T-cell (primary cell): ENCODE data around the gene WSB1. TPM values are rescaled to one million over a fixed set of nuclear protein-coding genes. Genes with fewer than 3 reads are reported as not detected.

Experiments
- ATAC-seq, 4 experiments: fragments of 200-7000 bp in 3 of 4; fragments of 150-1000 bp in 1 of 4; cut with Tn5 transposase; replicated peaks in 1 of 4; 1 replicate in 3 of 4; 2 replicates in 1 of 4; pipeline ENCODE4 v1.10.0; 2021; ENCODE audit warnings: moderate library complexity in 3 of 4, mild to moderate bottlenecking in 2 of 4, moderate number of reproducible peaks in 1 of 4
- CTCF ChIA-PET, 2 donors: fragments of 300-600 bp; sonication (Branson Sonifier 250); formaldehyde crosslinking; loops; one replicate each; lab custom pipeline; 2022; ENCODE audit warnings: antibody characterized with exemption in 2 of 2; lab: Charles Lee
- POLR2A ChIA-PET, 2 donors: fragments of 300-600 bp; sonication (Branson Sonifier 250); formaldehyde crosslinking; loops; one replicate each; lab custom pipeline; 2022; ENCODE audit warnings: antibody characterized with exemption in 2 of 2; lab: Charles Lee
- DNase-seq, 35 experiments: peaks; one replicate each; pipeline versions ENCODE4 v3.0.0 to v3.0.0-alpha.2; 2013 to 2023
- H3K27ac ChIP-seq: one replicate; pipeline ENCODE4 v1.5.1; 2013; ENCODE audit warnings: low read length
- H3K27me3 ChIP-seq, 2 experiments: replicated peaks in 1 of 2; 1 replicate in 1 of 2; 2 replicates in 1 of 2; pipeline versions ENCODE4 v1.6.1 to v1.7.0; 2013; ENCODE audit warnings: low read length in 1 of 2, mixed read lengths in 1 of 2; ENCODE audit not compliant: control insufficient read depth in 2 of 2, insufficient read depth in 2 of 2; ENCODE audit errors: extremely low read depth in 1 of 2
- H3K36me3 ChIP-seq, 2 donors: 1 replicate in 1 of 2; 2 replicates in 1 of 2; pipeline versions ENCODE4 v1.6.1 to v1.7.0; 2013; ENCODE audit warnings: low read length in 1 of 2; ENCODE audit not compliant: control insufficient read depth in 2 of 2, insufficient read depth in 1 of 2; ENCODE audit errors: extremely low read depth in 1 of 2
- H3K4me1 ChIP-seq, 2 experiments: 1 replicate in 1 of 2; 2 replicates in 1 of 2; pipeline versions ENCODE4 v1.6.1 to v1.7.0; 2013; ENCODE audit warnings: low read length in 2 of 2, mixed read lengths in 1 of 2; ENCODE audit not compliant: insufficient read depth in 2 of 2, control insufficient read depth in 1 of 2; ENCODE audit errors: extremely low read depth in 1 of 2
- H3K4me3 ChIP-seq, 2 donors: 1 replicate in 1 of 2; 2 replicates in 1 of 2; pipeline versions ENCODE4 v1.5.1 to v1.7.0; 2013; ENCODE audit warnings: mild to moderate bottlenecking in 2 of 2, low read length in 1 of 2, moderate library complexity in 1 of 2; ENCODE audit not compliant: control insufficient read depth in 1 of 2; ENCODE audit errors: extremely low read depth in 1 of 2
- H3K9me3 ChIP-seq: 2 replicates; pipeline ENCODE4 v1.7.0; 2013
- H3K27ac Mint-ChIP-seq, 2 donors: one replicate each; pipeline ENCODE4 v1.8.0; 2020 to 2021; ENCODE audit warnings: mild to moderate bottlenecking in 2 of 2, mixed read lengths in 2 of 2
- H3K27me3 Mint-ChIP-seq, 2 donors: one replicate each; pipeline ENCODE4 v1.8.0; 2021 to 2022; ENCODE audit warnings: mixed read lengths in 2 of 2
- H3K36me3 Mint-ChIP-seq: one replicate; pipeline ENCODE4 v1.8.0; 2021; ENCODE audit warnings: mixed read lengths
- H3K4me1 Mint-ChIP-seq, 3 donors: one replicate each; pipeline ENCODE4 v1.8.0; 2020 to 2022; ENCODE audit warnings: mixed read lengths in 3 of 3, mild to moderate bottlenecking in 1 of 3
- H3K4me3 Mint-ChIP-seq, 3 donors: one replicate each; pipeline ENCODE4 v1.8.0; 2020 to 2022; ENCODE audit warnings: mild to moderate bottlenecking in 3 of 3, mixed read lengths in 3 of 3, moderate library complexity in 3 of 3
- H3K9me3 Mint-ChIP-seq, 3 donors: one replicate each; pipeline ENCODE4 v1.8.0; 2020 to 2022; ENCODE audit warnings: mixed read lengths in 3 of 3
- WGBS: methylation state at CpG from one replicate; pipeline ENCODE4 v1.1.5; 2013; ENCODE audit warnings: missing lambda C conversion rate; ENCODE audit not compliant: insufficient coverage; 5-methylcytosine and 5-hydroxymethylcytosine counted together
- total RNA-seq, 35 experiments: library from RNA in 6 of 35; stranded (reverse) in 6 of 35; fragments of 120-200 nt in 1 of 35; gene quantifications; one replicate each; pipeline versions ENCODE4 v1.2.1 to v1.2.4 and lab custom pipeline; 2013 to 2026

The WSB1 gene
- total RNA-seq, 5 donors from 2014 or later (not counting 1 experiment from before 2014, with no cell fraction given): 103 to 142 (median 115) TPM

DNA sequence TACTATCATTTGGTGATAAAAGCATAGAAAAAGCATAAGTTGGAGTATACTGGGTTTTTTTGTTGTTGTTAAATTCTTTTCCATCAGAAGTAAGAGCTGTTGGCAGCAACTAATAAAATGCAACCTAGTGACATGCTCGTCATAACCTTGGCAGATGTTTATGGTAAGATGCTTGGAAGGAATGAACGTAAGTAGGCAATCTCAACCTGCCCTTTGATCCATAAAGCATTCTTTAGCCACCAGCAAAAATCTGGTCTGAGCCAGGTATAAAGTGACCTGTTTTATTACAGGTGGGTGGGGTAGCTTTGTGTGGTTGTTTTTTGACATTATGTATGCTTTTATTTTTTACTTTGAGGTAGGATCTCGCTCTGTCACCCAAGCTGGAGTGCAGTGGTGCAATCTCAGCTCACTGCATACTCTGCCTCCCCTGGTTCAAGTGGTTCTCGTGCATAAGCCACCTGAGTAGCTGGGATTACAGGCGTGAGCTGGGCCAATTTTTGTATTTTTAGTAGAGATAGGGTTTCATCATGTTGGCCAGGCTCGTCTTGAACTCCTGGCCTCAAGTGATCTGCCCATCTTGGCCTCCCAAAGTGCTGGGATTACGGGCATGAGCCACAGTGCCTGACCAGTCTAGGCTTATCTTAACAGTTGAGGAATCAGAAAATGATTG is 22.0 kb downstream of the WSB1 start:
- no peaks in the 10 kb centered on the region for H3K9me3 Mint-ChIP-seq
- POLR2A ChIA-PET: interaction anchor here in 1 of 2 donors (1.0 to 1.3 kb wide), 2 partner anchors 21 to 22 kb away, joined by 4 to 5 read pairs; partner anchors contain the start of gene WSB1
- H3K36me3 Mint-ChIP-seq: peaks cover 53% of the 10 kb centered on the region
- ATAC-seq (no peak), DNase-seq (no peak)
- H3K4me1 ChIP-seq: no peaks in the 10 kb centered on the region
- H3K4me3 Mint-ChIP-seq: no peak overlapping the region
- no peak overlapping the region for H3K27ac ChIP-seq
- 100% methylated on average over 2 of the region's 7 CpGs for WGBS
- no peaks in the 10 kb centered on the region for H3K27me3 Mint-ChIP-seq
- CTCF ChIA-PET: interaction anchor here in 1 of 2 donors (1.0 kb wide), 1 partner anchor 12 kb away, joined by 3 read pairs; no protein-coding TSS in a partner anchor
- no peaks in the 10 kb centered on the region for H3K4me1 Mint-ChIP-seq
- H3K27me3 ChIP-seq: no peaks in the 10 kb centered on the region
- peaks cover 8 to 53% of the 10 kb centered on the region in 2 donors for H3K36me3 ChIP-seq
- H3K4me3 ChIP-seq: no peak overlapping the region
- H3K27ac Mint-ChIP-seq: no peak overlapping the region
- H3K9me3 ChIP-seq: no peaks in the 10 kb centered on the region

DNA sequence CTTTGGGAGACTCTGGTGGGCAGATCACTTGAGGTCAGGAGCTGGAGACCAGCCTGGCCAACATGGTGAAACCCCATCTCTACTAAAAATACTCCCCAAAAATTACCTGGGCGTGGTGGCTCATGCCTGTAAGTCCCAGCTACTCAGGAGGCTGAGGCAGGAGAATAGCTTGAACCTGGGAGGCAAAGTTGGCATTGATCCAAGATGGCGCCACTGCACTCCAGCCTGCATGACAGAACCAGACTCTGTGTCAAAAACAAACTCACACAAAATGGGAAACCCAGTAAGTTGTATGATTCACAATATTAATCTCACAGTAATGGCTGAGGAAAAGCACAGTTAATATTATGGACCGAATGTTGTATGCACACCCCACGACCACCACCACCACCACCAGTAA is 24.3 kb downstream of the WSB1 start:
- CTCF ChIA-PET: no interaction called here

DNA sequence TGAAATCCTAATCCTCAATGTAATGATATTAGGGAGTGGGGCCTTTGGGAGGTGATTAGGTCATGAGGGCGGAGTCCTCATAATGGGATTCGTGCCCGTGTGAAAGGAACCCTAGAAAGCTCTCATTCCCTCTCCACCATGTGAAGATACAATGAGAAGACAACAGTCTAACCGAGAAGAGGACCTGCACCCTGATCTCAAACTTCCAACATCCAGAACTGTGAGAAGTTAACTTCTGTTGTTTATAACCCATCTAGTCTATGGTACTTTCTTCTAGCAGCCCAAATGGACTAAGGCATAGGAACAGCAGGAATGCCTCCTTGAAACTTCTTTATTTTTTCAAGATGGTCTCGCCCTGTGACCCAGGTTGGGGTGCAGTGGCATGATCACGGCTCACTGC is 24.7 kb downstream of the WSB1 start:
- no peaks in the 10 kb centered on the region for H3K9me3 Mint-ChIP-seq
- H3K36me3 ChIP-seq: peaks cover 8 to 30% of the 10 kb centered on the region in 2 donors
- peak overlapping the region in 1 of 2 donors; percentile 22 for H3K27ac Mint-ChIP-seq
- no peaks in the 10 kb centered on the region for H3K27me3 Mint-ChIP-seq
- no peak overlapping the region for H3K27ac ChIP-seq
- 100% methylated on average over 3 of the region's 6 CpGs for WGBS
- no peaks in the 10 kb centered on the region for H3K4me1 Mint-ChIP-seq
- H3K27me3 ChIP-seq: no peaks in the 10 kb centered on the region
- ChIA-PET POLR2A (no interaction called here), CTCF (interaction anchor here in 1 of 2 donors (1.6 kb wide), 1 partner anchor 15 kb away, joined by 4 read pairs; no protein-coding TSS in a partner anchor)
- no peaks in the 10 kb centered on the region for H3K4me1 ChIP-seq
- no peak overlapping the region for H3K4me3 Mint-ChIP-seq
- H3K4me3 ChIP-seq: no peak overlapping the region
- ATAC-seq (no peak), DNase-seq (no peak)
- H3K9me3 ChIP-seq: no peaks in the 10 kb centered on the region
- H3K36me3 Mint-ChIP-seq: peaks cover 34% of the 10 kb centered on the region

More for the DNA sequence above, 24.3 kb downstream of the WSB1 start:
- H3K36me3 Mint-ChIP-seq: peaks cover 35% of the 10 kb centered on the region
- no peak overlapping the region for H3K4me3 ChIP-seq
- no peaks in the 10 kb centered on the region for H3K27me3 ChIP-seq
- no peaks in the 10 kb centered on the region for H3K27me3 Mint-ChIP-seq
- H3K27ac Mint-ChIP-seq: no peak overlapping the region
- no peaks in the 10 kb centered on the region for H3K4me1 ChIP-seq
- ATAC-seq: no peak
- 100% methylated on average over 1 of the region's 4 CpGs for WGBS
- H3K9me3 Mint-ChIP-seq: no peaks in the 10 kb centered on the region
- peaks cover 8 to 34% of the 10 kb centered on the region in 2 donors for H3K36me3 ChIP-seq
- no peaks in the 10 kb centered on the region for H3K4me1 Mint-ChIP-seq
- H3K9me3 ChIP-seq: no peaks in the 10 kb centered on the region
- POLR2A ChIA-PET: interaction anchor here in 1 of 2 donors (0.6 kb wide), 1 partner anchor 1267 kb away, joined by 3 read pairs; no protein-coding TSS in a partner anchor
- no peak overlapping the region for H3K4me3 Mint-ChIP-seq
- H3K27ac ChIP-seq: no peak overlapping the region
- no peak for DNase-seq

DNA sequence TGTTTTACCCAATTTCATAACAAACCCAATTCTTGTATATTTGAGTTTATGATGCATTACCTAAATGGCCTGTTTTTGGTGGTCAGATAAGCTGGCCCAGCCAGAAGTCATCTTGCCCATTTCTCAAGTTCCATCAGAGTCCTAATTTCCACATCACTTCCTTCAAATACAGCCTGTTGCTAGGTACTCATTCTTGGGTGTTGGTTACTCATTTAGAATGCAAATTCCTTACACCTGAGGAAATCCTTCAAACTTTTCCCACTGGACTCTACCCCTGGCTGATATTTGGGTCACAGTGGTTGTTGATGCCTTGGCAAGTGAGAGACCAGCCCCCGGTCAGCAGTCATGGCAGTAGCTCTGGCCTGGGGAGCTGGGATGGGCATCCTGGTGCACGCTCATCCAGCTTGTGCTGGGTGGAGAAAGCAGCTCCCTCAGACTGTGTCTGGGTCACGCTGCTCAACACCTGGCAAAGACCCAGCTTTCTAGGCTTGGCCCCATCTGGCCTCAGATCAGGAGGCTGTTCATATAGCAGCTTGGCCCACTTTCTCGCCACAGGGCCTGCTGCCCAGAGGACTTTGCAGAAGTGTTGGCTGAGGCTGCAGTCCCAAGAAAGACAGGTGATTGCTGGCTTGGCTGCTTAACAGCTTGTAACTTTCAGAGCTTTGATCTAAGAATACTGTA is 25.8 kb downstream of the WSB1 start:
- peak overlapping the region in 1 of 2 donors; percentile 30 for H3K27ac Mint-ChIP-seq
- CTCF ChIA-PET: interaction anchor here in 1 of 2 donors (1.6 kb wide), 1 partner anchor 14 kb away, joined by 4 read pairs; no protein-coding TSS in a partner anchor
- peaks cover 8 to 22% of the 10 kb centered on the region in 2 donors for H3K36me3 ChIP-seq
- POLR2A ChIA-PET: interaction anchor here in 1 of 2 donors (0.6 kb wide), 1 partner anchor 25 kb away, joined by 4 read pairs; no protein-coding TSS in a partner anchor
- WGBS: 95% methylated on average over 3 of the region's 4 CpGs
- DNase-seq (no peak), ATAC-seq (no peak)
- no peaks in the 10 kb centered on the region for H3K27me3 Mint-ChIP-seq
- no peak overlapping the region for H3K27ac ChIP-seq
- H3K9me3 Mint-ChIP-seq: no peaks in the 10 kb centered on the region
- H3K4me1 ChIP-seq: no peaks in the 10 kb centered on the region
- H3K4me1 Mint-ChIP-seq: no peaks in the 10 kb centered on the region
- H3K9me3 ChIP-seq: no peaks in the 10 kb centered on the region
- peaks cover 30% of the 10 kb centered on the region for H3K36me3 Mint-ChIP-seq
- no peak overlapping the region for H3K4me3 Mint-ChIP-seq
- H3K27me3 ChIP-seq: no peaks in the 10 kb centered on the region
- H3K4me3 ChIP-seq: no peak overlapping the region

DNA sequence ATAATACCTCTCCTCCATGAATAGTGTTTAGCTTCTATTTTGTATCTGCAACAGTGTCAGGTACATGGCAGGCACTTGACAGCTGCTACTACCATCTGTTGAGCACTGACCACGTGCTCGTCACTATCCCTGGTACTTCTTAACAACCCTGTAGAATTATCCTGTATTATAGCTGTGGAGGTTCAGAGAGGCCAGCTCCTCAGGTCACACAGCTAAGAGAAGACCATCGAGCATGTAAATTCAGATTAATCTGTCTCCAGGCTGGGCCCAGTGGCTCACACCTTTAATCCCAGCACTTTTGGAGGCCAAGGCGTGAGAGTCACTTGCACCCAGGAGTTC is 26.3 kb downstream of the WSB1 start:
- H3K36me3 ChIP-seq: peaks cover 7 to 17% of the 10 kb centered on the region in 2 donors
- no peaks in the 10 kb centered on the region for H3K27me3 ChIP-seq
- H3K4me1 Mint-ChIP-seq: no peaks in the 10 kb centered on the region
- POLR2A ChIA-PET: no interaction called here
- 100% methylated on average over 1 of the region's 4 CpGs for WGBS
- H3K4me3 ChIP-seq: no peak overlapping the region
- no peak overlapping the region for H3K27ac ChIP-seq
- H3K9me3 ChIP-seq: no peaks in the 10 kb centered on the region
- DNase-seq: no peak
- no peak overlapping the region for H3K27ac Mint-ChIP-seq
- H3K9me3 Mint-ChIP-seq: no peaks in the 10 kb centered on the region
- no peaks in the 10 kb centered on the region for H3K4me1 ChIP-seq
- no peak overlapping the region for H3K4me3 Mint-ChIP-seq
- peaks cover 25% of the 10 kb centered on the region for H3K36me3 Mint-ChIP-seq
- ATAC-seq: no peak
- CTCF ChIA-PET: interaction anchor here (0.6 to 1.6 kb wide), 2 partner anchors 9 to 13 kb away, joined by 3 to 4 read pairs; no protein-coding TSS in a partner anchor
- no peaks in the 10 kb centered on the region for H3K27me3 Mint-ChIP-seq

DNA sequence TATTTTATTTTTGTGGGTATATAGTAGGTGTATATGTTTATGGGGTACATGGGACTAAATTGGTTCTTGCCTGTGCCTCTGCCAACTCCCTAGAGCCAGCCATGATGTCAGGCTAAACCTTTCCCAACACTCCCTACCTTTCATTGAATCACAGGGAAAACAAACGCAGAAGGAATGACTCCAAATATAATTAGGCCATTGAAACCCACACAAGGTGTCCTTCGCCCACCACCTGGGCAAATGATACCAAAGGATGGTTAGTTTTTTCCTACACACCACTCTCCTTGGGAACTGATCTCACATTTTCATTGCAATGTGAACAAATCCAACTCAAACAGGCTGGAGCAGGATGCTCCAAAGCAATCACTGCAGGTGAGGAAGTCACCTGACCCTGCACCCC is 27.5 kb downstream of the WSB1 start:
- H3K4me1 Mint-ChIP-seq: no peaks in the 10 kb centered on the region
- H3K36me3 ChIP-seq: peaks cover 4 to 7% of the 10 kb centered on the region in 2 donors

More for the DNA sequence above, 27.5 kb downstream of the WSB1 start:
- H3K9me3 ChIP-seq: no peaks in the 10 kb centered on the region
- no peaks in the 10 kb centered on the region for H3K4me1 ChIP-seq
- CTCF ChIA-PET: interaction anchor here in 1 of 2 donors (0.6 kb wide), 1 partner anchor 13 kb away, joined by 4 read pairs; no protein-coding TSS in a partner anchor
- POLR2A ChIA-PET: no interaction called here
- H3K27ac ChIP-seq: no peak overlapping the region
- H3K9me3 Mint-ChIP-seq: no peaks in the 10 kb centered on the region
- H3K27me3 ChIP-seq: peaks cover 0 to 2% of the 10 kb centered on the region in 2 experiments
- H3K4me3 Mint-ChIP-seq: no peak overlapping the region
- no peak overlapping the region for H3K27ac Mint-ChIP-seq
- H3K36me3 Mint-ChIP-seq: peaks cover 15% of the 10 kb centered on the region
- no peak for ATAC-seq
- no peak overlapping the region for H3K4me3 ChIP-seq
- 80% methylated on average over 1 of the region's 2 CpGs for WGBS
- no peaks in the 10 kb centered on the region for H3K27me3 Mint-ChIP-seq
- DNase-seq: no peak
